Measurements from ENCODE around the gene SEBOX. TPM values are rescaled to one million over a fixed set of nuclear protein-coding genes. Genes with fewer than 3 reads are reported as not detected.
"Not testable (repeated sequence)": the region's sequence is repeated elsewhere in the genome, so short reads cannot be mapped to it uniquely, and the experiment has no call there.

Gene SEBOX
- polyA plus RNA-seq, 4 donors = not detected

DNA sequence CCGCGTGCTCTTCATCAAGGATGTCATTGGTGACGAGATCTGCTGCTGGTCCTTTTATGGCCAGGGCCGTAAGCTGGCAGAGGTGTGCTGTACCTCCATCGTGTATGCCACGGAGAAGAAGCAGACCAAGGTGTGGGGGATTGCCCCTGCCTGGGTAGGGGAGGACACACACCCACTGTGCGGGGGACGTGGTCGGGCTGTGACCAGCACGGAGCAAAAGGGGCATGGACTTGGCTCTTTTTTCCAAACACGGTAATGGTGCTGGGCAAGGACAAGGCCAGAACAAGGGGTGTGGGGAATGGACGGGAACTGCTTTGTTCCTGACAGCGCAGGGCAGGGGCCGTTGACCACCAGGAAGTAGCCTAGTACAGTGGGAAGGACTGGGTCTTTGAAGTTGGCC is 22.7 kb downstream of the SEBOX start:
- no peak for DNase-seq (ENCODE audit: low read depth in 4 of 4, low spot score in 3 of 4)

DNA sequence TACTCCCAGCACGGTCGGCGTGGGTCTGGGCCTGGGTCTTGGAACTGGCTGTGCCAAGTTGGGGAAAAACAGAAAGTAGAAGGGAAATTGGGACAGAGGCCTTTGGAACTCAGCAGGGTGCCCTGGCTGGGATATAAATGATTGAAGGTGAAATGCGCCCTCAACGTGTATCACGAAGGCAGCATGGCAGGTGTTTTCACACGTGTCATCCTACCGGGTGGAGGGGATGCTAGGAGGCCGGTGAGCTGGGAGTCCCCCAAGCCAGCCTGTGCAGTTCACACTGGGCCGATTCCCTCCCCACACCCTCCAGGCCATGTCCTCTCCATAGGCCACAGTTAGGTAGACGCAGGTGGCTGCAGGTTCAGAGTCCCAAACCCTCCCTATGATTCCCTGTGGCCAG is 23.5 kb downstream of the SEBOX start:
- no peak for DNase-seq (ENCODE audit: low read depth in 4 of 4, low spot score in 3 of 4)

- no peak for DNase-seq (ENCODE audit: low read depth in 4 of 4, low spot score in 3 of 4)
Measured at GRCh38 chr17:28340374-28340773, 24.6 kb downstream of the SEBOX start.

- DNase-seq (ENCODE audit: low read depth in 4 of 4, low spot score in 3 of 4) = no peak
Measured at GRCh38 chr17:28339431-28339830, 25.6 kb downstream of the SEBOX start.

DNA sequence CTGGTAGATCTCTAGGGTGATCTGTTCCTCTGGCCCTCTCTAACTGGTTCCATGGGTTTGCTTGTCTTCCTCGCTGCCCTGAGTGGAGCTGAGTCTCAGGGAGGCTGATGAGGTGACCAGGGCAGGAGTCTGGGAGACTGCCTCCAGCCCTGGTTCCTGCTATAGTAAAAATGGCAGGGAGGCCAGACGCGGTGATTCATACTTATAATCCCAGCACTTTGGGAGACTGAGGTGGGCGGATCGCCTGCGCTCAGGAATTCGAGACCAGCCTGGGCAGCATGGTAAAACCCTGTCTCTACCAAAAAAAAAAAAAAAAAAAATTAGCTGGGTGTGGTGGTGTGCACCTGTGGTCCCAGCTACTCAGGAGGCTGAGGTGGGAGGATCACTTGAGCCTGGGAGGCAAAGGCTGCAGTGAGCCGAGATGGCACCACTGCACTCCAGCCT is 26.2 kb downstream of the SEBOX start:
- not testable (repeated sequence) for DNase-seq (ENCODE audit: low read depth in 4 of 4, low spot score in 3 of 4)

- DNase-seq (ENCODE audit: low read depth in 4 of 4, low spot score in 3 of 4) = no peak
Measured at GRCh38 chr17:28338056-28338768, 26.8 kb downstream of the SEBOX start.

GRCh38 chr17:28335959-28336871 is 28.8 kb downstream of the SEBOX start:
- peak; percentile 48 to 68 (median 64) for DNase-seq (ENCODE audit: low read depth in 4 of 4, low spot score in 3 of 4)

GRCh38 chr17:28335201-28335958 is 29.6 kb downstream of the SEBOX start, which contains the start of the genes IFT20 and TNFAIP1:
Gene IFT20 (minus strand): TSS chr17:28335472. CDS start chr17:28331985, 3,487 bp downstream.
Gene TNFAIP1 (plus strand): TSS chr17:28335761. CDS start chr17:28339522, 3,761 bp downstream.
- peak; percentile 96 to 99 (median 99) for DNase-seq (ENCODE audit: low read depth in 4 of 4, low spot score in 3 of 4)

DNA sequence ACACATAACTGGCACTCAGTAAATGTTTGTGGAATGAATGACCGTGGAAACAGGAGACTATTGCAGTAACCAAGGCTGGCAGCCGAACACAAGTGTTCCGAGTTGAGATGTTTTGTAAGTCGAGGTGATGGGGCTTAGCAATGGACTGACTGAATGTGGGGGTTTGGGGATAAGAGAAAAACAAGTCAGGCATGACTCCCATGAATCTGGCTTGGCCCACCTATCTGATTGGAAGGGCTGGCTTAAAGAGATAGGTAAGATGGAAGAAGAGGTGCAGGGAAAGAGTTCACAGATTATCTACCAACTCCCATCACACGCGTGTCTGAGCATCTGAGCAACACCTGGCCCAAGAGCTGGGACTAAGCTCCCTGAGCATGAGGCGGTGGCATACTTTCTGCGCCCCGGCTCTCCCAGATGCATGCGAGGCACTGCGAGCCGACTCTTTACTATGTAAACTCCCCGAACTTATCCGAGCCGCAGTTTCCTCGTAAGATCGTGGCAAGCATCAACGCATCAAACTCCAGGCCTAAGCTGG is 30.3 kb downstream of the SEBOX start:
- no peak for DNase-seq (ENCODE audit: low read depth in 4 of 4, low spot score in 3 of 4)

GRCh38 chr17:28334171-28334570 is 30.8 kb downstream of the SEBOX start:
- no peak for DNase-seq (ENCODE audit: low read depth in 4 of 4, low spot score in 3 of 4)

DNA sequence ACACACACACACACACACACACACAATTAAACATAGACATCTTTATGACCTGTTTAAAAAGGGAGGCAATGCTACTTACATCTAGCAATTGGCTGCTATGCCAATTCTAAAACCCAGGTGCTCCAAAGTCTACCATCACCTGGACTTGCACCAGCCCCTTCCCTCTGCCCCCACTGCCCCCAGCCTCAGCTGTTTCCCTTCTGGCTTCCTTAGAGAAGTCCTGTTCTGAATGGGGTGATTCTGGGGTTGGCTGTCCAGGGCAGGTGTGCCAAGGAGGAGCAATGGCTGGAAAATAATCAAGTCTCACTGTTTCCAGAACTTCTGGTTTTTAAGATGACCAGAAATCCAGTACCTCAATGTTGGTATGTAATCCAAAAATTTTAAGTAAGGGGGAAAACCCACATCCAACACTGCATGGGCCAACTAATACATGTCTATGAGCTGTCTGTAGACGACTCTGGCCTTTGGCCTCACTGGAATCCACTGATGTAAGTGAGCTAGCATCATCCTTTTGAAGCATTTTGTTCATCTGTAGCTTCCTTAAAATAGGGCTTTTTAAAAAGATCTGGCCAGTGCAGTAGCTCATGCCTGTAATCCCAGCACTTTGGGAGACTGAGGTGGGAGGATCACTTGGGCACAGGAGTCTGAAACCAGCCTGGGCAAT is 31.8 kb downstream of the SEBOX start:
- no peak for DNase-seq (ENCODE audit: low read depth in 4 of 4, low spot score in 3 of 4)

DNA sequence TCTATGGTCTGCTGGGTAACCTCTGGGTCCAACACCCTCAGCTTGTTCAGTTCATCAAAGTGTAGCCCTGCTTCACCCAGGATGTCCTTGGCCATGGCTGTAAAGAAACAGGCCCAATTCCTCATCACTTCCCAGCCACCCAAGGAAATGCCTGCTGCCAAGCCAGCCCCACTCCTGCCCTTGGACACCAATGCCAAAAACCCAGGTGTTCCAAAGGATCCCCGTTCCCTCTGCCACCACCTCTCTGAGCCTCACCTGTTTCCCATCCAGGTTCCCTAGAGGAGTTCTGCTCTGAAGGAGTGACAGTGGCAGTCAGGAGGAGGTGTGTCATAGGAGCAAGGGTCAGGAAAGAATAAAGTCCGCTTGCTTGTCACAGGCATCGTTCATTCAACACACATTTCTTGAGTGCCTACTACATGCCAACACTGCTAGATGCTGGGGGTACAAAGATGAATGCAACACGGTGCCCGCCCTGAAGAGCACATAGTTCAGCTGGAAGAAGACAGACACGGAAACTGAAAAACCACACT is 33.0 kb downstream of the SEBOX start:
- no peak for DNase-seq (ENCODE audit: low read depth in 4 of 4, low spot score in 3 of 4)

GRCh38 chr17:28330671-28331070 is 34.3 kb downstream of the SEBOX start:
- no peak for DNase-seq (ENCODE audit: low read depth in 4 of 4, low spot score in 3 of 4)

DNA sequence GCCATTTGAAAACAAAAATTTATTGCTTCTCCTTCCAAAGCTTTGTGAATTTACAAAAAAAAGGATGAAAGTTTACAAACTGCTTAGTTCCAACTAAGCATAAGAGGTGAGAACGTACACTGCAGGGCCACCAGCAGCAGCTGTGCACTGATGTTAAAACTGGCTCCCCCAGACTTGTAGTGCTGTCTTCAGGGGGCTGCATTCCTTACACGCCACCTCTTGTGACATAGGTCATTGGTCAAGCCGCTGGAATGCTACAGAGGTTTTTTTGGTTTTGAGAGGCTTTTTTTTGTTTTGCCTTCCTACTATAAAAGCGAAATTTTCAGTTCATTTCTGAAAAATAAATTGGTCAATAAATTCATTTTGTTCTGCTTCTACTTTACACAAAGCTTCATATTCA is 36.7 kb downstream of the SEBOX start:
- no peak for DNase-seq (ENCODE audit: low read depth in 4 of 4, low spot score in 3 of 4)

GRCh38 chr17:28327709-28328108 is 37.3 kb downstream of the SEBOX start:
- DNase-seq (ENCODE audit: low read depth in 4 of 4, low spot score in 3 of 4) = no peak

GRCh38 chr17:28327031-28327607 is 37.9 kb downstream of the SEBOX start:
- no peak for DNase-seq (ENCODE audit: low read depth in 4 of 4, low spot score in 3 of 4)

DNA sequence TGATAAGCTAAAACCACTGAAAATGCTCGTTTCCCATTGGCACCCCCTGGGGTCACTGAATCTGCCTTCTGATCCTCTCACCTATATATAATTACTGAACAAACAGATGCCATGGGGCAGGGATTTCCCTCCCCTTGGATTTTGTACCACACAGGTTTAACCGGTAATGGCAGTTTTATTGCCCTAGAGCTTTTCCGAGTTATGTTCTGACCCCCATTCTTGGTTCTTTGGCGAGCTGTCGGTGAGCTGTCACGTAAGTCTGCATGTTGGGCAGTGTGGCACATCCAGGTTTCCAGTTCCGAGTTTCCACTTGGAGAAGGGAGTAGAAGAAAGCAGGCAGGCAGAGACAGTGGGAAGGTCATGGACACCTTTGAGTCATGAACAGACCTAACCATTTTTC is 38.9 kb downstream of the SEBOX start:
- no peak for DNase-seq (ENCODE audit: low read depth in 4 of 4, low spot score in 3 of 4)

- DNase-seq (ENCODE audit: low read depth in 4 of 4, low spot score in 3 of 4) = no peak
Measured at GRCh38 chr17:28325211-28325610, 39.8 kb downstream of the SEBOX start.

DNA sequence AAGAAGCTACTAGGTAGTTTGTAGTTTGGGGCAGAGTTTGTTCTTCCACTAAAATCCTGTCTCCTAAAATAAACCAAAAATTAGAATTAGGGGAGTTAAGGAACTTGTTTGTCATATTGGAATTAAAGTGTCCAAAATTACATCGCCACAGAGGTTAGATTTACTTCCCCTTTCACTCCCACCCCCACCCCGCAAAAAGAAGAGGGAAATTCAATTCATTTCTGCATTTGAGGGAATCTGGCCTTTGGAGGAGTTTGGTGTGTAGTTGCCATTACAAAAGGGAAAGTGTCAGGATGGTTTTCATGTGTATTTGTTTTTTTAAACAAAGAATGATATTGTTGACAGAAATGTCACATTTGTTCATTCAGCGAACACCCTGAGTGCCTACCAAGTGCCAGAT is 40.2 kb downstream of the SEBOX start:
- DNase-seq (ENCODE audit: low read depth in 4 of 4, low spot score in 3 of 4) = no peak
